Glutamatergic neuron (in vitro differentiated cells): ENCODE results near the gene SIPA1L3. TPM values are rescaled to one million over a fixed set of nuclear protein-coding genes. Genes with fewer than 3 reads are reported as not detected.

ENCODE experiments used
- DNase-seq: peaks from one replicate; pipeline ENCODE4 v3.0.0; 2022
- H3K27ac Mint-ChIP-seq: one replicate; pipeline ENCODE4 v1.8.0; 2020; ENCODE audit warnings: mild to moderate bottlenecking, mixed read lengths, inconsistent platforms; ENCODE audit not compliant: unreplicated experiment
- H3K27me3 Mint-ChIP-seq: one replicate; pipeline ENCODE4 v1.8.0; 2020; ENCODE audit warnings: mild to moderate bottlenecking, moderate library complexity, mixed read lengths, inconsistent platforms; ENCODE audit not compliant: unreplicated experiment
- H3K36me3 Mint-ChIP-seq: one replicate; pipeline ENCODE4 v1.8.0; 2020; ENCODE audit warnings: mild to moderate bottlenecking, mixed read lengths, inconsistent platforms; ENCODE audit not compliant: unreplicated experiment
- H3K4me1 Mint-ChIP-seq: one replicate; pipeline ENCODE4 v1.8.0; 2020; ENCODE audit warnings: mild to moderate bottlenecking, low read depth, mixed read lengths, inconsistent platforms; ENCODE audit not compliant: unreplicated experiment
- H3K4me3 Mint-ChIP-seq: one replicate; pipeline ENCODE4 v1.8.0; 2020; ENCODE audit warnings: mild to moderate bottlenecking, mixed read lengths, inconsistent platforms; ENCODE audit not compliant: unreplicated experiment
- H3K9me3 Mint-ChIP-seq: one replicate; pipeline ENCODE4 v1.8.0; 2020; ENCODE audit warnings: mild to moderate bottlenecking, moderate library complexity, mixed read lengths, inconsistent platforms; ENCODE audit not compliant: unreplicated experiment
- total RNA-seq: library from RNA; stranded (reverse); fragmentation: NEBNext Ultra II Directional; extraction: Animal tissue kit (Norgen Biotek cat#: 25700); gene quantifications from one replicate; pipeline ENCODE4 v1.2.1, GENCODE V29; 2021; ENCODE audit not compliant: unreplicated experiment
- TF ChIP-seq, protein P1 (sequence below): fragments of 200-600 bp; sonication (generic); IDR thresholded peaks from one replicate; pipeline ENCODE4 v1.5.0; 2021; ENCODE audit not compliant: partially characterized antibody, unreplicated experiment

SIPA1L3 gene
- total RNA-seq, 1 donor from 2014 or later, result 97.7 TPM

GRCh38 chr19:37885392-37885791 is 21.6 kb upstream of the SIPA1L3 start:
- Mint-ChIP-seq H3K4me3 (no peak overlapping the region), H3K36me3 (peaks cover 3% of the 10 kb centered on the region), H3K9me3 (no peaks in the 10 kb centered on the region), H3K4me1 (no peaks in the 10 kb centered on the region), H3K27me3 (peaks cover 4% of the 10 kb centered on the region), H3K27ac (no peak overlapping the region)
- no peak for DNase-seq
- TF ChIP-seq, protein P1, sequence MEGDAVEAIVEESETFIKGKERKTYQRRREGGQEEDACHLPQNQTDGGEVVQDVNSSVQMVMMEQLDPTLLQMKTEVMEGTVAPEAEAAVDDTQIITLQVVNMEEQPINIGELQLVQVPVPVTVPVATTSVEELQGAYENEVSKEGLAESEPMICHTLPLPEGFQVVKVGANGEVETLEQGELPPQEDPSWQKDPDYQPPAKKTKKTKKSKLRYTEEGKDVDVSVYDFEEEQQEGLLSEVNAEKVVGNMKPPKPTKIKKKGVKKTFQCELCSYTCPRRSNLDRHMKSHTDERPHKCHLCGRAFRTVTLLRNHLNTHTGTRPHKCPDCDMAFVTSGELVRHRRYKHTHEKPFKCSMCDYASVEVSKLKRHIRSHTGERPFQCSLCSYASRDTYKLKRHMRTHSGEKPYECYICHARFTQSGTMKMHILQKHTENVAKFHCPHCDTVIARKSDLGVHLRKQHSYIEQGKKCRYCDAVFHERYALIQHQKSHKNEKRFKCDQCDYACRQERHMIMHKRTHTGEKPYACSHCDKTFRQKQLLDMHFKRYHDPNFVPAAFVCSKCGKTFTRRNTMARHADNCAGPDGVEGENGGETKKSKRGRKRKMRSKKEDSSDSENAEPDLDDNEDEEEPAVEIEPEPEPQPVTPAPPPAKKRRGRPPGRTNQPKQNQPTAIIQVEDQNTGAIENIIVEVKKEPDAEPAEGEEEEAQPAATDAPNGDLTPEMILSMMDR, result no peak

GRCh38 chr19:37886571-37886970 is 20.4 kb upstream of the SIPA1L3 start:
- DNase-seq, result no peak
- H3K36me3 Mint-ChIP-seq, result peaks cover 3% of the 10 kb centered on the region
- peaks cover 4% of the 10 kb centered on the region for H3K27me3 Mint-ChIP-seq
- peaks cover under 1% of the 10 kb centered on the region for H3K9me3 Mint-ChIP-seq
- no peaks in the 10 kb centered on the region for H3K4me1 Mint-ChIP-seq
- H3K4me3 Mint-ChIP-seq, result no peak overlapping the region
- TF ChIP-seq, protein P1, result no peak
- H3K27ac Mint-ChIP-seq, result no peak overlapping the region

DNA sequence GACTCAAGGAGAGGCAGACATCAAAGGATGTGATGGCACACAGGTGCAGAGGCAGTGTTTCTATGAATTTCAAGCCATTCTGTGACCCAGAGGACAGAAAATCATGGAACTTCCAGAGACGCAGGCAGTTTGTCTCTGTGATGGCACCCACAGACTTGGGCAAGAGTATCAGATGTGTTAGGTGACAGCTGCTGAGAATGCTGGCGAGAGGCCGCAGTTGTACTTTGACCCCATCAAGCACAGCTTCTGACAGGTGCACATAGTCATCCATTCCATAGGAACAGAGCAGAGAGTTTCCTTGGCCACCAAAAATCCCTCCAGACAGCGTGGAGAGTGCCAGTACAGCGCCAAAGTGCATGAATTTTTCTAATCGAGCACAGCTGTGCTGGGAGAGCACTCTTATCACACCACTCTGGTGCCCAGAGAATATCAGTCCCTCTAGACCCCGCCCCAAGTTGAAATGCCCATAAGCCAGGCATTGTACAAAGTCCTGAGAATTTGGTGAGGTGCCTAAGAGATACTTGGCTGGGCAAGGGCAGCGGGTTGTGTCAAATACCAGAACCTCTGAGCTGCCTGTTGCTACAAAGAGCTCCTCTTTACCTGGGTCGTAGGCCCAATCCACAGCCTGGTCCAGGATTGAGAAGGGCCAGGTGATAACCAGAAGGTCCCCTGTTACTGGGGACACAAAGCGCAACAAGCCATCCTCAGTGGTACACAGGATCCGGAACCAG is 13.0 kb upstream of the SIPA1L3 start:
- no peak overlapping the region for H3K4me3 Mint-ChIP-seq
- no peaks in the 10 kb centered on the region for H3K36me3 Mint-ChIP-seq
- peaks cover 4% of the 10 kb centered on the region for H3K27me3 Mint-ChIP-seq
- no peaks in the 10 kb centered on the region for H3K4me1 Mint-ChIP-seq
- peaks cover 3% of the 10 kb centered on the region for H3K9me3 Mint-ChIP-seq
- TF ChIP-seq, protein P1, result no peak
- H3K27ac Mint-ChIP-seq, result no peak overlapping the region
- DNase-seq, result no peak

- H3K27ac Mint-ChIP-seq, result no peak overlapping the region
- H3K36me3 Mint-ChIP-seq, result no peaks in the 10 kb centered on the region
- H3K4me3 Mint-ChIP-seq, result no peak overlapping the region
- peaks cover 4% of the 10 kb centered on the region for H3K27me3 Mint-ChIP-seq
- TF ChIP-seq, protein P1, result no peak
- H3K9me3 Mint-ChIP-seq, result peaks cover 3% of the 10 kb centered on the region
- no peak for DNase-seq
- H3K4me1 Mint-ChIP-seq, result no peaks in the 10 kb centered on the region
Observed at GRCh38 chr19:37896180-37896579, 10.8 kb upstream of the SIPA1L3 start.

- H3K27ac Mint-ChIP-seq, result no peak overlapping the region
- no peak overlapping the region for H3K4me3 Mint-ChIP-seq
- H3K9me3 Mint-ChIP-seq, result no peaks in the 10 kb centered on the region
- H3K36me3 Mint-ChIP-seq, result no peaks in the 10 kb centered on the region
- no peak for DNase-seq
- H3K4me1 Mint-ChIP-seq, result peaks cover 2% of the 10 kb centered on the region
- TF ChIP-seq, protein P1, result no peak
- no peaks in the 10 kb centered on the region for H3K27me3 Mint-ChIP-seq
Observed at GRCh38 chr19:37899453-37899852, 7.6 kb upstream of the SIPA1L3 start.
